HEK293 (cell line): ENCODE results near the gene APLP1.
A peak's percentile ranks its signal among the peaks of the same experiment; 100 is the strongest.

ENCODE experiments used
- AEBP2 ChIP-seq: fragments of 450-650 bp; formaldehyde crosslinking; IDR thresholded peaks from 2 replicates; pipeline ENCODE4 v1.5.1; 2016; ENCODE audit warnings: missing biosample characterization, missing genetic modification characterization, borderline replicate concordance
- HOXA7 ChIP-seq: sonication (generic); formaldehyde crosslinking; IDR thresholded peaks from 2 replicates; pipeline ENCODE4 v1.8.1; 2022; ENCODE audit warnings: missing genetic modification reagents, borderline replicate concordance
- HOXD13 ChIP-seq: sonication (generic); formaldehyde crosslinking; IDR thresholded peaks from 2 replicates; pipeline ENCODE4 v1.8.0; 2022; ENCODE audit warnings: missing genetic modification reagents, borderline replicate concordance
- KLF1 ChIP-seq: fragments of 450-650 bp; formaldehyde crosslinking; IDR thresholded peaks from 2 replicates; pipeline ENCODE4 v1.5.1; 2016; ENCODE audit warnings: missing biosample characterization, missing genetic modification characterization
- MZF1 ChIP-seq: fragments of 450-650 bp; formaldehyde crosslinking; IDR thresholded peaks from 2 replicates; pipeline ENCODE4 v1.5.1; 2017; ENCODE audit warnings: missing biosample characterization, missing genetic modification characterization, borderline replicate concordance
- SCRT1 ChIP-seq: fragments of 450-650 bp; formaldehyde crosslinking; IDR thresholded peaks from 2 replicates; pipeline ENCODE4 v1.5.1; 2016; ENCODE audit warnings: missing biosample characterization, missing genetic modification characterization, borderline replicate concordance
- SP2 ChIP-seq: fragments of 450-650 bp; formaldehyde crosslinking; IDR thresholded peaks from 2 replicates; pipeline ENCODE4 v1.5.1; 2016; ENCODE audit warnings: missing biosample characterization, missing genetic modification characterization
- WT1 ChIP-seq: fragments of 450-650 bp; formaldehyde crosslinking; IDR thresholded peaks from 2 replicates; pipeline ENCODE4 v1.5.1; 2016; ENCODE audit warnings: missing biosample characterization, missing genetic modification characterization
- YY2 ChIP-seq: fragments of 450-650 bp; formaldehyde crosslinking; IDR thresholded peaks from 2 replicates; pipeline ENCODE4 v1.5.1; 2016; ENCODE audit warnings: missing biosample characterization, missing genetic modification characterization
- ZBTB1 ChIP-seq: fragments of 450-650 bp; formaldehyde crosslinking; IDR thresholded peaks from 2 replicates; pipeline ENCODE4 v1.5.1; 2016; ENCODE audit warnings: missing biosample characterization, missing genetic modification characterization
- ZBTB10 ChIP-seq: fragments of 450-650 bp; formaldehyde crosslinking; IDR thresholded peaks from 2 replicates; pipeline ENCODE4 v1.5.1; 2016; ENCODE audit warnings: missing biosample characterization, missing genetic modification characterization
- ZBTB49 ChIP-seq: fragments of 450-650 bp; formaldehyde crosslinking; IDR thresholded peaks from 2 replicates; pipeline ENCODE4 v1.5.1; 2016; ENCODE audit warnings: missing biosample characterization, missing genetic modification characterization, low read depth
- ZIC2 ChIP-seq: fragments of 450-650 bp; formaldehyde crosslinking; IDR thresholded peaks from 2 replicates; pipeline ENCODE4 v1.5.1; 2016; ENCODE audit warnings: missing biosample characterization, missing genetic modification characterization
- ZNF132 ChIP-seq: fragments of 450-650 bp; formaldehyde crosslinking; IDR thresholded peaks from 2 replicates; pipeline ENCODE4 v1.5.1; 2017; ENCODE audit warnings: missing biosample characterization, missing genetic modification characterization, borderline replicate concordance
- ZNF157 ChIP-seq: fragments of 450-650 bp; formaldehyde crosslinking; IDR thresholded peaks from 2 replicates; pipeline ENCODE4 v1.5.1; 2016; ENCODE audit warnings: missing biosample characterization, missing genetic modification characterization
- ZNF184 ChIP-seq: fragments of 450-650 bp; IDR thresholded peaks from 2 replicates; pipeline ENCODE4 v1.5.1; 2018; ENCODE audit warnings: missing biosample characterization, mild to moderate bottlenecking, missing genetic modification characterization
- ZNF2 ChIP-seq: fragments of 450-650 bp; formaldehyde crosslinking; IDR thresholded peaks from 2 replicates; pipeline ENCODE4 v1.5.1; 2016; ENCODE audit warnings: missing biosample characterization, missing genetic modification characterization
- ZNF223 ChIP-seq: fragments of 450-650 bp; formaldehyde crosslinking; IDR thresholded peaks from 2 replicates; pipeline ENCODE4 v1.5.1; 2016; ENCODE audit warnings: missing biosample characterization, missing genetic modification characterization
- ZNF23 ChIP-seq: fragments of 450-650 bp; formaldehyde crosslinking; IDR thresholded peaks from 2 replicates; pipeline ENCODE4 v1.5.1; 2016; ENCODE audit warnings: missing biosample characterization, missing genetic modification characterization, borderline replicate concordance
- ZNF239 ChIP-seq: fragments of 450-650 bp; formaldehyde crosslinking; IDR thresholded peaks from 2 replicates; pipeline ENCODE4 v1.5.1; 2016; ENCODE audit warnings: missing biosample characterization, missing genetic modification characterization
- ZNF366 ChIP-seq: fragments of 450-650 bp; formaldehyde crosslinking; conservative IDR thresholded peaks from 2 replicates; pipeline ENCODE4 v1.5.1; 2016; ENCODE audit warnings: missing biosample characterization, missing genetic modification characterization
- ZNF473 ChIP-seq: fragments of 450-650 bp; formaldehyde crosslinking; IDR thresholded peaks from 2 replicates; pipeline ENCODE4 v1.5.1; 2017; ENCODE audit warnings: missing biosample characterization, missing genetic modification characterization
- ZNF518A ChIP-seq: fragments of 450-650 bp; formaldehyde crosslinking; conservative IDR thresholded peaks from 2 replicates; pipeline ENCODE4 v1.5.1; 2016; ENCODE audit warnings: low read depth, missing biosample characterization, missing genetic modification characterization
- ZNF548 ChIP-seq: fragments of 450-650 bp; formaldehyde crosslinking; IDR thresholded peaks from 2 replicates; pipeline ENCODE4 v1.5.1; 2016; ENCODE audit warnings: missing biosample characterization, missing genetic modification characterization
- ZNF555 ChIP-seq: fragments of 450-650 bp; formaldehyde crosslinking; conservative IDR thresholded peaks from 2 replicates; pipeline ENCODE4 v1.5.1; 2017; ENCODE audit warnings: missing biosample characterization, mild to moderate bottlenecking, missing genetic modification characterization, inconsistent platforms
- ZNF670 ChIP-seq: fragments of 450-650 bp; formaldehyde crosslinking; IDR thresholded peaks from 2 replicates; pipeline ENCODE4 v1.5.1; 2016; ENCODE audit warnings: missing biosample characterization, missing genetic modification characterization, low read depth
- ZNF701 ChIP-seq: fragments of 450-650 bp; formaldehyde crosslinking; IDR thresholded peaks from 2 replicates; pipeline ENCODE4 v1.5.1; 2016; ENCODE audit warnings: missing biosample characterization, missing genetic modification characterization
- ZNF768 ChIP-seq: fragments of 450-650 bp; formaldehyde crosslinking; IDR thresholded peaks from 2 replicates; pipeline ENCODE4 v1.5.1; 2018; ENCODE audit warnings: missing biosample characterization, mild to moderate bottlenecking, missing genetic modification characterization
- ZNF776 ChIP-seq: fragments of 450-650 bp; formaldehyde crosslinking; IDR thresholded peaks from 2 replicates; pipeline ENCODE4 v1.5.0; 2017; ENCODE audit warnings: missing biosample characterization, missing genetic modification characterization, borderline replicate concordance
- ZXDB ChIP-seq: fragments of 450-650 bp; formaldehyde crosslinking; IDR thresholded peaks from 2 replicates; pipeline ENCODE4 v1.5.1; 2016; ENCODE audit warnings: missing biosample characterization, missing genetic modification characterization

Gene APLP1

GRCh38 chr19:35899547-35900214 lies 31.3 kb downstream of the APLP1 start (continued):
- TF ChIP-seq ZNF776 (tag by site-specific recombination) = no peak
- peak; percentile 32; the same call in 1 of the 2 replicates for TF ChIP-seq ZNF366 (tag by site-specific recombination)
- no peak for TF ChIP-seq ZNF473 (tag by site-specific recombination)
- peak; percentile 91 for TF ChIP-seq MZF1 (tag by site-specific recombination)
- TF ChIP-seq ZNF184 (tag by site-specific recombination) = no peak
- 0 out of 2 replicates have a peak, but pooled peaks have one; percentile 27 for TF ChIP-seq ZNF223 (tag by site-specific recombination)
- peak; percentile 86 for TF ChIP-seq ZXDB (tag by site-specific recombination)
- peak; percentile 94 for TF ChIP-seq SP2 (tag by site-specific recombination)
- TF ChIP-seq HOXA7 (CRISPR knock-in tag) = no peak
- TF ChIP-seq ZNF701 (tag by site-specific recombination) = peak; percentile 73; the same call in 1 of the 2 replicates
- no peak for TF ChIP-seq ZNF132 (tag by site-specific recombination)
- no peak for TF ChIP-seq AEBP2 (tag by site-specific recombination)
- TF ChIP-seq ZNF518A = peak; percentile 8; the same call in 1 of the 2 replicates
- TF ChIP-seq ZNF157 = no peak
- peak; percentile 90 for TF ChIP-seq ZBTB1 (tag by site-specific recombination)
- TF ChIP-seq ZIC2 (tag by site-specific recombination) = peak; percentile 71; the same call in 1 of the 2 replicates
- TF ChIP-seq WT1 (tag by site-specific recombination) = peak; percentile 73
- TF ChIP-seq ZNF548 = no peak
- peak; percentile 93 for TF ChIP-seq ZNF2 (tag by site-specific recombination)
- TF ChIP-seq ZBTB10 (tag by site-specific recombination) = peak; percentile 97
- TF ChIP-seq YY2 (tag by site-specific recombination) = no peak; the same call in 1 of the 2 replicates
- TF ChIP-seq HOXD13 = no peak
- TF ChIP-seq ZBTB49 (tag by site-specific recombination) = no peak
- peak; percentile 84 for TF ChIP-seq KLF1 (tag by site-specific recombination)
- no peak for TF ChIP-seq ZNF239 (tag by site-specific recombination)
- no peak for TF ChIP-seq ZNF555 (tag by site-specific recombination)
- TF ChIP-seq ZNF670 (tag by site-specific recombination) = no peak
- no peak for TF ChIP-seq ZNF768
- TF ChIP-seq ZNF23 (tag by site-specific recombination) = no peak
- TF ChIP-seq SCRT1 (tag by site-specific recombination) = no peak
